ENCODE data around the gene MRPL12.

Gene MRPL12

GRCh38 chr17:81703747-81704654, 834 bp downstream of the MRPL12 start:
- DNase-seq, result no peak

GRCh38 chr17:81705518-81706231, 2.5 kb downstream of the MRPL12 start:
- no peak for DNase-seq

GRCh38 chr17:81706232-81706611, 3.1 kb downstream of the MRPL12 start:
- DNase-seq, result no peak

GRCh38 chr17:81706757-81707624, 3.8 kb downstream of the MRPL12 start:
- DNase-seq, result no peak

- DNase-seq, result no peak
Measured at GRCh38 chr17:81707725-81708646, 4.8 kb downstream of the MRPL12 start.

GRCh38 chr17:81708739-81709185, 5.6 kb downstream of the MRPL12 start:
- DNase-seq, result no peak

GRCh38 chr17:81710514-81711308, 7.5 kb downstream of the MRPL12 start:
- no peak for DNase-seq

GRCh38 chr17:81711814-81712467, 8.8 kb downstream of the MRPL12 start, which contains the start of gene SLC25A10:
Gene SLC25A10, plus strand, starts transcription at chr17:81712284. Its CDS starts 143 bp downstream, at chr17:81712427.
- DNase-seq, result peak; percentile 65

- DNase-seq, result no peak
Measured at GRCh38 chr17:81712468-81713003, 9.4 kb downstream of the MRPL12 start.

GRCh38 chr17:81713004-81713555, 9.9 kb downstream of the MRPL12 start:
- DNase-seq, result no peak

GRCh38 chr17:81713556-81714411, 10.6 kb downstream of the MRPL12 start:
- no peak for DNase-seq

GRCh38 chr17:81714412-81715106, 11.4 kb downstream of the MRPL12 start:
- no peak for DNase-seq

GRCh38 chr17:81715107-81715871, 12.1 kb downstream of the MRPL12 start:
- DNase-seq, result no peak

GRCh38 chr17:81715872-81716673, 12.9 kb downstream of the MRPL12 start:
- no peak for DNase-seq

- no peak for DNase-seq
Measured at GRCh38 chr17:81716674-81716996, 13.5 kb downstream of the MRPL12 start.

- DNase-seq, result no peak
Measured at GRCh38 chr17:81717049-81717765, 14.0 kb downstream of the MRPL12 start.

All from NCI-H1105 (cell line).